BLaER1 treated with 17β-estradiol and CSF1 and Interleukin-3, amounts not matched to agents 10 nM and 100 nM (cell line): ENCODE measurements around the gene ULK4.
"Not testable (repeated sequence)": the region's sequence is repeated elsewhere in the genome, so short reads cannot be mapped to it uniquely, and the experiment has no call there.

ENCODE experiments used
- H3K27ac ChIP-seq, 11 experiments: shearing (Covaris generic); formaldehyde crosslinking; 2 replicates each; pipeline ENCODE4 v1.8.1; 2022
- H3K27me3 ChIP-seq, 11 experiments: shearing (Covaris generic); formaldehyde crosslinking; 2 replicates each; pipeline ENCODE4 v1.8.1; 2022
- H3K36me3 ChIP-seq, 11 experiments: shearing (Covaris generic); formaldehyde crosslinking; 2 replicates each; pipeline ENCODE4 v1.8.1; 2022
- H3K4me1 ChIP-seq, 10 experiments: shearing (Covaris generic); formaldehyde crosslinking; 2 replicates each; pipeline ENCODE4 v1.8.1; 2022
- H3K4me2 ChIP-seq, 11 experiments: shearing (Covaris generic); formaldehyde crosslinking; 2 replicates each; pipeline ENCODE4 v1.8.1; 2022
- H3K4me3 ChIP-seq, 10 experiments: shearing (Covaris generic); formaldehyde crosslinking; 2 replicates each; pipeline ENCODE4 v1.8.1; 2022
- H3K9ac ChIP-seq, 11 experiments: shearing (Covaris generic); formaldehyde crosslinking; 2 replicates each; pipeline ENCODE4 v1.8.1; 2022
- H3K9me3 ChIP-seq, 11 experiments: shearing (Covaris generic); formaldehyde crosslinking; replicated peaks in 1 of 11; 2 replicates each; pipeline ENCODE4 v1.8.1; 2022
- H4K20me1 ChIP-seq, 11 experiments: shearing (Covaris generic); formaldehyde crosslinking; 2 replicates each; pipeline ENCODE4 v1.8.1; 2022
- Cebpa-rat ChIP-seq, 11 experiments: shearing (Covaris generic); IDR thresholded peaks; 2 replicates each; pipeline ENCODE4 v1.8.1; 2022

ULK4 gene

DNA sequence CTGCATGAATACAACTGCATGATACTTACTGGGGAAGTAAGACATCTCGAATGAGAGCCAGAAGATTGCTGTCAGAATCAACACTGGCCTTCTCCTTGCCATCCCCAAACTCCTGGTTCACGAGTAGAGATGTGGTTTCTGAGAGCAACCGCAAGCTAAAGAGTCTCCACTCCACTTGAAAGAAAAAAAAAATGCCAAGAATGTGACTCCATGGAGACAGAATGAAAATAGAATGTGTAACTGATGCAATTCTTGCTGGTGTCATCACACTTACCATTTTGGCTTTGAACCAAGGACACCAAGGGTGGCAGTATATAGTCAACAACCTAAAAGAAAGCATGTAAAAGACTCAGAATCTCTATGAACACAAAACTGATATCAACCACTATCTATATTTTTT, 280.4 kb downstream of the ULK4 start:
- Histone ChIP-seq H4K20me1 (no peaks in the 10 kb centered on the region), H3K27ac (peak overlapping the region in 9 of 11 experiments; percentile 8 to 60 (median 53); a peak in 16 of 22 replicates), H3K36me3 (no peaks in the 10 kb centered on the region), H3K4me3 (no peak overlapping the region), H3K9me3 (peaks cover 0 to 6% (median 0%) of the 10 kb centered on the region in 11 experiments; a peak in 4 of 22 replicates), H3K9ac (peak overlapping the region in 1 of 11 experiments; percentile 2; a peak in 1 of 22 replicates), H3K27me3 (no peaks in the 10 kb centered on the region), H3K4me1 (peaks cover 13 to 24% (median 20%) of the 10 kb centered on the region in 10 experiments), H3K4me2 (peak overlapping the region in 10 of 11 experiments; percentile 16 to 58 (median 42); a peak in 19 of 22 replicates)
- peak in 5 of 11 experiments; percentile 27 to 51 (median 42); a peak in 4 of 22 replicates for TF ChIP-seq Cebpa-rat (IDR thresholded peaks at IDR 0.05)

DNA sequence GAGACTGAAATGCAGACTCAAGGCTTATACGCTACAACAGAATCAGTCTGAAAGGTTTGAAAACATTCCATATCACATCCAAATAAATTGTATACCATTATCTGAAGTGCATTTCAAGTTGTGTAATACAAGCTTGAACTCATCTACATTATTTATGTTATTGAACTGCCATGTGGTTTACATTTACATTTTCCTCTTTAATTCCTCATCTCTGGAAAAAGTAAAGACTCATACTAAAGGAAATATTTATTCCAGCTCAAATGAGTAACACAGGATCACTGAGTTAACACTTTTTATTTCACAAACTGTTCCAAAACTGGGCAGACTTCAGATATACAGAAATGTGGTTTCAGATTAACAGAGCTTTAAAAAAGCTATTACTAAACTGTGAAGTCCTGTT, 282.5 kb downstream of the ULK4 start:
- H3K4me2 ChIP-seq, result no peak overlapping the region
- H3K27me3 ChIP-seq, result no peaks in the 10 kb centered on the region
- H3K4me3 ChIP-seq, result no peak overlapping the region
- no peak overlapping the region for H3K27ac ChIP-seq
- no peaks in the 10 kb centered on the region for H4K20me1 ChIP-seq
- H3K4me1 ChIP-seq, result peaks cover 13 to 24% (median 20%) of the 10 kb centered on the region in 10 experiments
- H3K36me3 ChIP-seq, result no peaks in the 10 kb centered on the region
- no peak overlapping the region for H3K9ac ChIP-seq
- TF ChIP-seq Cebpa-rat (IDR thresholded peaks at IDR 0.05), result no peak
- H3K9me3 ChIP-seq, result 0 out of 22 replicates have a peak, but pooled peaks cover 0 to 6% (median 0%) of the 10 kb centered on the region in 11 experiments

DNA sequence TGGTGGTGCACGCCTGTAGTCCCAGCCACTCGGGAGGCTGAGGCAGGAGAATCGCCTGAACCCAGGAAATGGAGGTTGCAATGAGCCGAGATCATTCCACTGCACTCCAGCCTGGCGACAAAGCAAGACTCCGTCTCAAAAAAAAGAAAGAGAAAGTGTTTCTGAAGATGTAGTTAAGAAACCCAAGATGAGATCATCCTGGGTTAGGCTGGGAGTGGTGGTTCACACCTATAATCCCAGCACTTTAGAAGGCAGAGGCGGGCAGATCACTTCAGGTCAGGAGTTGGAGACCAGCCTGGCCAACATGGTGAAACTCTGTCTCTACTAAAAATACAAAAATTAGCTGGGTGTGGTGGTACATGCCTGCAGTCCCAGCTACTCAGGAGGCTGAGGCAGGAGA, 286.8 kb downstream of the ULK4 start:
- H3K4me2 ChIP-seq, H3K27ac ChIP-seq, H3K36me3 ChIP-seq, H3K4me1 ChIP-seq, H3K9ac ChIP-seq, H4K20me1 ChIP-seq, H3K27me3 ChIP-seq, H3K4me3 ChIP-seq: not testable (repeated sequence)
- H3K9me3 ChIP-seq, result peaks cover 0 to 12% (median 7%) of the 10 kb centered on the region in 11 experiments; a peak in 12 of 22 replicates

DNA sequence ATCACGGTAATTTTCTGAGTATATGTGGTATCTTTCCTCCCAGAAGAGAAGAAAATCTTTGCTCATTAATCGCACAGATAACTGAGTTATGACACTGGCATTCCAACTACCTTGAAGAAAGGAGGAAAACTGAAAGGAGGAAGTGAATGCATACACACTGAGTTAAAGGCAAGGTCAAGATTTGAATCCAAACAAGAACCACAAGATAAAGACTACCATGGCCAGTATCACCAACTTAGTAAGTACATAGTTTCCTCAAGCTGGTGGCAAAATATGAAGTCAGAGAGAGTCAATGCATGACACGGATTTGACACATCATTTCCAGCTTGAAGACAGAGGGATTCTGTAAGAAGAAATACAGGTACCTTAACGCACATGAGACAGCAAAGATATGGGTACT, 287.5 kb downstream of the ULK4 start:
- no peak for TF ChIP-seq Cebpa-rat (IDR thresholded peaks at IDR 0.05)
- H3K36me3 ChIP-seq, result peaks cover 0 to 4% (median 0%) of the 10 kb centered on the region in 11 experiments; a peak in 1 of 22 replicates

DNA sequence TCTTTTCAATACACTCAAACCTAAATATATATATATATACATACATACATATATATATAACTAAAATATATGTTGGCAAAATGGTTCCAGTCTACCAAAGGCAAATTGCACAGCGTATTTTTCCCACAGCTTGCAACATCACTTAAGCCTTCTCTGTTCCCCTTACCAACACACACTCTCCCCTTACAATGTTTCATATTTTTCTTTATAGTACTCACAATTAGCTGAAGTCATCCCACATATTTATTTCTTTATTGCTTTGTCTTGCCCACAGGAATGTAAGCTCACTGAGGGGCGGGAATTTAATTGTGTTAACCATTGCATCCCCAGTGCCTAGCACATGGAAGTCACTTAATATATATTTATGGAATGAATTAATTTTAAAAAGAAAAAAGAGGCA, 288.3 kb downstream of the ULK4 start:
- Histone ChIP-seq H3K27me3 (no peaks in the 10 kb centered on the region), H3K9ac (no peak overlapping the region), H3K4me1 (no peaks in the 10 kb centered on the region), H3K27ac (no peak overlapping the region), H3K36me3 (peaks cover 0 to 4% (median 0%) of the 10 kb centered on the region in 11 experiments; a peak in 1 of 22 replicates), H3K9me3 (peaks cover 0 to 12% (median 7%) of the 10 kb centered on the region in 11 experiments; a peak in 12 of 22 replicates), H3K4me3 (no peak overlapping the region), H3K4me2 (no peak overlapping the region), H4K20me1 (no peaks in the 10 kb centered on the region)
- TF ChIP-seq Cebpa-rat (IDR thresholded peaks at IDR 0.05), result no peak

More for the DNA sequence above, 287.5 kb downstream of the ULK4 start:
- H3K9ac ChIP-seq, result no peak overlapping the region
- no peaks in the 10 kb centered on the region for H4K20me1 ChIP-seq
- H3K4me1 ChIP-seq, result no peaks in the 10 kb centered on the region
- H3K27ac ChIP-seq, result no peak overlapping the region
- no peaks in the 10 kb centered on the region for H3K27me3 ChIP-seq
- H3K4me3 ChIP-seq, result no peak overlapping the region
- H3K4me2 ChIP-seq, result no peak overlapping the region
- peaks cover 0 to 12% (median 7%) of the 10 kb centered on the region in 11 experiments; a peak in 12 of 22 replicates for H3K9me3 ChIP-seq

DNA sequence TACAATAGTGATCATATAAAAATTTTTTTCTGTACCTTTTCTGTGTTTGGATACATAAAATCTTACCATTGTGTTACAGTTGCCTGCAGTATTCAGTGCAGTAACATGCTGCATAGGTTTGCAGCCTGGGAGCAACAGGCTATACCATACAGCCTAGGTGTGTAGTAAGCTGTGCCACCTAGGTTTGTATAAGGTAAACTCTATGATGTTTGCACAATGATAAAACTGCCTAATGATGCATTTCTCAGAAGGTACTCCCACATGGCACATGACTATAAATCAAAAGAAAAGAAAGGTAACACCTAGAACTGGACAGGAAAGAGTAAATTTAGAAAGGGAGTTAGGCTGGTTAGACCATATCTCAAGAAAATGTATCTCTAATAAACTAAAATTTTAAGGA, 293.5 kb downstream of the ULK4 start:
- H3K36me3 ChIP-seq, result peaks cover 0 to 21% (median 9%) of the 10 kb centered on the region in 11 experiments; a peak in 17 of 22 replicates
- H3K9ac ChIP-seq, result no peak overlapping the region
- no peaks in the 10 kb centered on the region for H3K4me1 ChIP-seq
- H3K9me3 ChIP-seq, result peaks cover 23 to 40% (median 37%) of the 10 kb centered on the region in 11 experiments
- no peak for TF ChIP-seq Cebpa-rat (IDR thresholded peaks at IDR 0.05)
- no peak overlapping the region for H3K4me3 ChIP-seq
- H3K4me2 ChIP-seq, result no peak overlapping the region
- no peaks in the 10 kb centered on the region for H3K27me3 ChIP-seq
- no peaks in the 10 kb centered on the region for H4K20me1 ChIP-seq
- H3K27ac ChIP-seq, result no peak overlapping the region

DNA sequence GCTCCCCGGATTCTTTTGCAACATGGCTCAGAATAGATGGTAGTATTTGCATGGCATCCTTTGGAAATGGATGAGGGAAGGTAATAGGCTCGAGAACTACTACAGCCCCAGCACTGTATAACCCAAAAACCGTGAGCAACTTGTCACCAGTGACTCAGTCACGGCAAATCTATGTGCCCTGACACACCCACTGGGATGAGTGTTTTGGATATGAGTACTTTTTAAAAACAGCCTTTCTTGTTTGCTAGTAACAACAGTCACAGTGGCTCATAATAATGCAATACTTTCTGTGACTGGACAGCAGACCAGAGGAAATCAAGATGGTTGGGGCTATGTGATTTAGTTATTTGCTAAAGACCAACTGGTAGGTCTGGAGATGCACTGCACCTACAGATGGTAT, 299.6 kb downstream of the ULK4 start:
- Histone ChIP-seq H3K9me3 (peaks cover 30 to 44% (median 34%) of the 10 kb centered on the region in 11 experiments), H4K20me1 (no peaks in the 10 kb centered on the region), H3K9ac (no peak overlapping the region), H3K36me3 (peaks cover 4 to 26% (median 14%) of the 10 kb centered on the region in 11 experiments; a peak in 17 of 22 replicates), H3K4me2 (no peak overlapping the region), H3K27ac (no peak overlapping the region), H3K27me3 (no peaks in the 10 kb centered on the region), H3K4me3 (no peak overlapping the region), H3K4me1 (no peaks in the 10 kb centered on the region)
- no peak for TF ChIP-seq Cebpa-rat (IDR thresholded peaks at IDR 0.05)

DNA sequence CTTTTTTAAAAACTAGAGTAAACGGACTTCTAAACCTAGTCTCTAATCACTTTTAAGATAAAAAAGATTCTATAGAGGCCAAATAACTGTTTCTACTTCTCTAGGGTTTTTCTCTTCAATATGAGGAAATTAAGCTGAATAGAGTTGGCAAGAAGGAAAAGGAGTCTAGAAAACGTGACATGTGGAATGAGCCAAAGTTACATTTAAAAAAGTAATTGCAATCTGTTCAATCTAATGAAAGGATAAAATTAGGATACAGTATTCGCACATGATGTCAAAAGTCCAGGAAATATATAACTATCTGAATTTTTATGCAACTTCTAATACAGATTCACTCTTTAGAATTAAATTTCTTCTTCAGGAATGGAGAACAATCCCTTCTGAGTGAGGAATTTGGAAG, 300.1 kb downstream of the ULK4 start:
- Histone ChIP-seq H3K4me3 (no peak overlapping the region), H3K4me1 (no peaks in the 10 kb centered on the region), H3K9me3 (peaks cover 30 to 44% (median 34%) of the 10 kb centered on the region in 11 experiments), H3K4me2 (no peak overlapping the region), H3K27ac (no peak overlapping the region), H3K36me3 (peaks cover 4 to 26% (median 14%) of the 10 kb centered on the region in 11 experiments; a peak in 17 of 22 replicates), H3K27me3 (no peaks in the 10 kb centered on the region), H4K20me1 (no peaks in the 10 kb centered on the region), H3K9ac (no peak overlapping the region)
- TF ChIP-seq Cebpa-rat (IDR thresholded peaks at IDR 0.05), result no peak

DNA sequence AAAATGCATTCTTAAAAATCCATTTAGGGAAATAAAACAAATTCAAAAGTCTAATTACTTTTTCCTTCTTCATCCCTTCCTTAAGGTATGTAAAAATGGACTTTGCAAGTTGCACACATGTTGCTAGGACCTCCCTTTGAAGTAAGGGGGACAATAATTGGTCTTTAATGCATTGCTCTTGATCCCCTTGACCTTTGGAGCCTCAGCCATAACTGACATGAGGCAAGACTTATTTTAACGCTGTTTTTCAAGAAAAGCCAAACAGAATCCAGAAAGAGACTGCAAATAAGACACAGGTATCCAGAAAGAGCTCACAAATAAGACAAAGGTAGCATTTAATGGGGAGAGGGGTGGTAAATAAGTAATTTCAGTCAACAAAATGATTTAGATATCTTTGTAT, 301.4 kb downstream of the ULK4 start:
- H3K4me1 ChIP-seq, result no peaks in the 10 kb centered on the region
- peaks cover 19 to 33% (median 25%) of the 10 kb centered on the region in 11 experiments; a peak in 21 of 22 replicates for H3K9me3 ChIP-seq
- H3K9ac ChIP-seq, result no peak overlapping the region
- peaks cover 0 to 16% (median 6%) of the 10 kb centered on the region in 11 experiments; a peak in 12 of 22 replicates for H3K36me3 ChIP-seq
- no peak overlapping the region for H3K4me3 ChIP-seq
- H4K20me1 ChIP-seq, result no peaks in the 10 kb centered on the region
- H3K4me2 ChIP-seq, result no peak overlapping the region
- no peak overlapping the region for H3K27ac ChIP-seq
- H3K27me3 ChIP-seq, result no peaks in the 10 kb centered on the region
- TF ChIP-seq Cebpa-rat (IDR thresholded peaks at IDR 0.05), result no peak
